CD4-positive, alpha-beta T cell (primary cell): ENCODE results near the gene CHST12. TPM values are rescaled to one million over a fixed set of nuclear protein-coding genes. Genes with fewer than 3 reads are reported as not detected.

Experiments
- ATAC-seq: fragments of 200-7000 bp; cut with Tn5 transposase; one replicate; pipeline ENCODE4 v1.10.0; 2022; ENCODE audit warnings: mild to moderate bottlenecking; ENCODE audit not compliant: poor library complexity
- CTCF ChIA-PET: fragments of 350-600 bp; sonication (Branson Sonifier 250); formaldehyde crosslinking; loops from one replicate; lab custom pipeline; 2021; ENCODE audit warnings: antibody characterized with exemption, inconsistent platforms; lab: Charles Lee
- POLR2A ChIA-PET: fragments of 350-600 bp; sonication (Branson Sonifier 250); formaldehyde crosslinking; loops from one replicate; lab custom pipeline; 2021; ENCODE audit warnings: antibody characterized with exemption, inconsistent platforms; lab: Charles Lee
- DNase-seq, 14 experiments: peaks; one replicate each; pipeline ENCODE4 v3.0.0-alpha.2; 2013 to 2020; ENCODE audit warnings: mixed read lengths in 2 of 14
- H3K27ac ChIP-seq, 2 donors: one replicate each; pipeline versions ENCODE4 v1.5.1 to v1.7.0; 2013; ENCODE audit warnings: low read length in 2 of 2, low read depth in 1 of 2, mild to moderate bottlenecking in 1 of 2
- H3K27me3 ChIP-seq, 2 experiments: 1 replicate in 1 of 2; 2 replicates in 1 of 2; pipeline versions ENCODE4 v1.6.1 to v1.7.0; 2013; ENCODE audit warnings: low read length in 2 of 2, control low read depth in 1 of 2, mild to moderate bottlenecking in 1 of 2, moderate library complexity in 1 of 2; ENCODE audit not compliant: insufficient read depth in 2 of 2, control insufficient read depth in 1 of 2
- H3K36me3 ChIP-seq: one replicate; pipeline ENCODE4 v1.6.1; 2013; ENCODE audit warnings: low read length, control low read depth; ENCODE audit not compliant: insufficient read depth
- H3K4me1 ChIP-seq: one replicate; pipeline ENCODE4 v1.6.1; 2013; ENCODE audit warnings: low read length, control low read depth; ENCODE audit not compliant: insufficient read depth
- H3K4me3 ChIP-seq: one replicate; pipeline ENCODE4 v1.5.1; 2013; ENCODE audit warnings: mild to moderate bottlenecking, low read length, moderate library complexity
- H3K9me3 ChIP-seq, 2 experiments: 1 replicate in 1 of 2; 2 replicates in 1 of 2; pipeline versions ENCODE4 v1.6.1 to v1.7.0; 2013; ENCODE audit warnings: low read length in 2 of 2, mild to moderate bottlenecking in 2 of 2, control low read depth in 1 of 2, moderate library complexity in 1 of 2; ENCODE audit not compliant: control insufficient read depth in 1 of 2, insufficient read depth in 1 of 2
- H3K27ac Mint-ChIP-seq: one replicate; pipeline ENCODE4 v1.8.0; 2020; ENCODE audit warnings: mixed read lengths
- H3K27me3 Mint-ChIP-seq: one replicate; pipeline ENCODE4 v1.8.0; 2021; ENCODE audit warnings: mixed read lengths
- H3K36me3 Mint-ChIP-seq: one replicate; pipeline ENCODE4 v1.8.0; 2021; ENCODE audit warnings: low read depth, mixed read lengths
- H3K4me1 Mint-ChIP-seq: one replicate; pipeline ENCODE4 v1.8.0; 2021; ENCODE audit warnings: low read depth, mixed read lengths
- H3K4me3 Mint-ChIP-seq: one replicate; pipeline ENCODE4 v1.8.0; 2020; ENCODE audit warnings: mild to moderate bottlenecking, mixed read lengths
- H3K9me3 Mint-ChIP-seq: one replicate; pipeline ENCODE4 v1.8.0; 2020; ENCODE audit warnings: mixed read lengths
- CTCF ChIP-seq: fragments of 200-600 bp; IDR thresholded peaks from one replicate; pipeline ENCODE4 v1.8.0; 2022; ENCODE audit warnings: antibody characterized with exemption, mild to moderate bottlenecking
- intact Hi-C, 2 experiments: fragments of 100-400 bp; cut with DNase I in 1 of 2; cut with micrococcal nuclease in 1 of 2; formaldehyde crosslinking; loops; one replicate each; pipeline versions ENCODE4 v1.15.1 to v1.9.0; 2023 to 2025; cut with DNase I, micrococcal nuclease
- total RNA-seq, 174 experiments: library from RNA in 2 of 174; stranded (reverse) in 2 of 174; gene quantifications; one replicate each; pipeline ENCODE4 v1.2.3 and lab custom pipeline; 2021 to 2026

CHST12 gene
- total RNA-seq, 2 experiments from 2014 or later, result 6.6 to 8.6 TPM

DNA sequence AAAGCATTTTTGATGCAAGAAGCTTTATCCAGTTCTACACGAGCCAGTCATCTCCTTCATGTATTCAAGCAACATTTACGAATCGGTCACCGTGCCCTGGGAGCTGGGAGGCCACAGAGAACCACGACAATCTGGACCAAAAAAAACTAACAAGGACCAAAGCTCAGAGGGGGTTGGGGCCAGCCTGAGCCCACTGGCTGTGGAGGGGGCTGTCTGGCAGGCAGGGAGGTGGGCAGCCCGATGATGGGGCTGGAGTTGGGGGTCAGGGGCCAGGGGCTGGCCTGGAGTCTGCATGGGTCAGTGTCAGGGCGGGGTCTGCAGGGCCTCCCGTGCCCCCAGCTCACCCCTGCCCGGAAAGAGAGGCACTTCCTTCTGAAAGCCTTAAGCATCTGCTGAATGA lies 85.3 kb downstream of the CHST12 start:
- no peaks in the 10 kb centered on the region for H3K9me3 Mint-ChIP-seq
- Histone ChIP-seq H3K4me3 (no peak overlapping the region), H3K4me1 (no peaks in the 10 kb centered on the region), H3K9me3 (peaks cover 0 to 2% of the 10 kb centered on the region in 2 experiments), H3K27ac (no peak overlapping the region), H3K36me3 (no peaks in the 10 kb centered on the region), H3K27me3 (no peaks in the 10 kb centered on the region)
- POLR2A ChIA-PET, result interaction anchor here (0.7 to 0.8 kb wide), 2 partner anchors 10 to 23 kb away, joined by 3 read pairs; no protein-coding TSS in a partner anchor
- H3K4me3 Mint-ChIP-seq, result no peak overlapping the region
- ATAC-seq, result no peak
- no peaks in the 10 kb centered on the region for H3K36me3 Mint-ChIP-seq
- DNase-seq, result no peak
- H3K27me3 Mint-ChIP-seq, result no peaks in the 10 kb centered on the region
- TF ChIP-seq CTCF, result no peak
- CTCF ChIA-PET, result no interaction called here
- H3K4me1 Mint-ChIP-seq, result no peaks in the 10 kb centered on the region
- H3K27ac Mint-ChIP-seq, result no peak overlapping the region
- intact Hi-C loops, result no loop called here

GRCh38 chr7:2490181-2490651 lies 86.8 kb downstream of the CHST12 start:
- Mint-ChIP-seq H3K27ac (no peak overlapping the region), H3K36me3 (no peaks in the 10 kb centered on the region), H3K27me3 (no peaks in the 10 kb centered on the region), H3K9me3 (no peaks in the 10 kb centered on the region), H3K4me1 (no peaks in the 10 kb centered on the region), H3K4me3 (no peak overlapping the region)
- ChIA-PET CTCF (no interaction called here), POLR2A (no interaction called here)
- no peaks in the 10 kb centered on the region for H3K4me1 ChIP-seq
- DNase-seq (no peak), ATAC-seq (no peak)
- no peaks in the 10 kb centered on the region for H3K36me3 ChIP-seq
- no peak overlapping the region for H3K27ac ChIP-seq
- H3K4me3 ChIP-seq, result no peak overlapping the region
- H3K27me3 ChIP-seq, result no peaks in the 10 kb centered on the region
- H3K9me3 ChIP-seq, result no peaks in the 10 kb centered on the region
- no peak for TF ChIP-seq CTCF
- intact Hi-C loops, result no loop called here

- Mint-ChIP-seq H3K4me3 (no peak overlapping the region), H3K27me3 (peaks cover 5% of the 10 kb centered on the region), H3K27ac (no peak overlapping the region), H3K9me3 (no peaks in the 10 kb centered on the region), H3K36me3 (no peaks in the 10 kb centered on the region), H3K4me1 (no peaks in the 10 kb centered on the region)
- POLR2A ChIA-PET, result no interaction called here
- CTCF ChIA-PET, result no interaction called here
- H3K36me3 ChIP-seq, result no peaks in the 10 kb centered on the region
- no peak overlapping the region for H3K27ac ChIP-seq
- no peak for ATAC-seq
- peaks cover 0 to 1% of the 10 kb centered on the region in 2 experiments for H3K27me3 ChIP-seq
- H3K9me3 ChIP-seq, result peaks cover 0 to 6% of the 10 kb centered on the region in 2 experiments
- no peak overlapping the region for H3K4me3 ChIP-seq
- intact Hi-C loops, result no loop called here
- no peaks in the 10 kb centered on the region for H3K4me1 ChIP-seq
- no peak for TF ChIP-seq CTCF
- DNase-seq, result no peak
Observed at GRCh38 chr7:2492038-2492437, 88.6 kb downstream of the CHST12 start.
